H9 (cell line): ENCODE results near the gene ELMO2. TPM values are rescaled to one million over a fixed set of nuclear protein-coding genes. Genes with fewer than 3 reads are reported as not detected.

Source experiments
- DNase-seq: peaks from one replicate; pipeline ENCODE4 v3.0.0-alpha.2; 2017
- H2AFZ ChIP-seq: one replicate; pipeline ENCODE4 v1.6.1; 2013; ENCODE audit warnings: mild to moderate bottlenecking, low read length, control low read depth, moderate library complexity
- H2AK5ac ChIP-seq: 2 replicates; pipeline ENCODE4 v1.6.1; 2013; ENCODE audit warnings: low read length, control low read depth, mixed read lengths; ENCODE audit not compliant: insufficient read length
- H2BK120ac ChIP-seq: one replicate; pipeline ENCODE4 v1.6.1; 2013; ENCODE audit warnings: low read depth, mild to moderate bottlenecking, low read length, control low read depth, inconsistent platforms; ENCODE audit not compliant: poor library complexity, severe bottlenecking
- H2BK12ac ChIP-seq: 2 replicates; pipeline ENCODE4 v1.6.1; 2013; ENCODE audit warnings: low read length, control low read depth, mixed read lengths, low read depth; ENCODE audit not compliant: insufficient read length
- H2BK15ac ChIP-seq: 2 replicates; pipeline ENCODE4 v1.6.1; 2013; ENCODE audit warnings: low read depth, low read length, control low read depth
- H2BK20ac ChIP-seq: one replicate; pipeline ENCODE4 v1.6.1; 2013; ENCODE audit warnings: low read depth, mild to moderate bottlenecking, low read length, control low read depth, inconsistent platforms; ENCODE audit not compliant: poor library complexity, severe bottlenecking
- H2BK5ac ChIP-seq: 2 replicates; pipeline ENCODE4 v1.6.1; 2013; ENCODE audit warnings: low read length, control low read depth, mixed read lengths; ENCODE audit not compliant: insufficient read length
- H3K14ac ChIP-seq: 2 replicates; pipeline ENCODE4 v1.6.1; 2013; ENCODE audit warnings: low read length, control low read depth; ENCODE audit not compliant: insufficient read depth
- H3K18ac ChIP-seq: 2 replicates; pipeline ENCODE4 v1.6.1; 2013; ENCODE audit warnings: low read depth, mild to moderate bottlenecking, mixed read lengths, low read length, control low read depth; ENCODE audit not compliant: insufficient read length
- H3K23ac ChIP-seq: 2 replicates; pipeline ENCODE4 v1.6.1; 2013; ENCODE audit warnings: low read length, control low read depth, mixed read lengths, low read depth; ENCODE audit not compliant: insufficient read length
- H3K23me2 ChIP-seq: 2 replicates; pipeline ENCODE4 v1.6.1; 2013; ENCODE audit warnings: low read depth, mild to moderate bottlenecking, mixed read lengths, low read length, control low read depth; ENCODE audit not compliant: insufficient read length, poor library complexity, severe bottlenecking
- H3K27ac ChIP-seq: 2 replicates; pipeline ENCODE4 v1.5.1; 2013; ENCODE audit warnings: low read length, control low read depth, mixed read lengths, low read depth; ENCODE audit not compliant: insufficient read length
- H3K27me3 ChIP-seq: 2 replicates; pipeline ENCODE4 v1.6.1; 2013; ENCODE audit warnings: low read length, control low read depth, inconsistent platforms; ENCODE audit not compliant: insufficient read depth
- H3K4ac ChIP-seq: 2 replicates; pipeline ENCODE4 v1.6.1; 2013; ENCODE audit warnings: low read depth, mild to moderate bottlenecking, control low read depth, inconsistent platforms, low read length, moderate library complexity
- H3K4me1 ChIP-seq: 2 replicates; pipeline ENCODE4 v1.6.1; 2013; ENCODE audit warnings: low read length, control low read depth, inconsistent platforms; ENCODE audit not compliant: insufficient read depth
- H3K4me2 ChIP-seq: 2 replicates; pipeline ENCODE4 v1.6.1; 2013; ENCODE audit warnings: low read length, control low read depth, mixed read lengths; ENCODE audit not compliant: insufficient read length, insufficient read depth
- H3K56ac ChIP-seq: 2 replicates; pipeline ENCODE4 v1.6.1; 2013; ENCODE audit warnings: low read depth, mild to moderate bottlenecking, mixed read lengths, low read length, control low read depth; ENCODE audit not compliant: insufficient read length
- H3K79me1 ChIP-seq: 2 replicates; pipeline ENCODE4 v1.6.1; 2013; ENCODE audit warnings: low read depth, mild to moderate bottlenecking, moderate library complexity, low read length, control low read depth, inconsistent platforms; ENCODE audit not compliant: insufficient read depth, poor library complexity, severe bottlenecking
- H3K79me2 ChIP-seq: 2 replicates; pipeline ENCODE4 v1.6.1; 2013; ENCODE audit warnings: low read length, control low read depth, inconsistent platforms; ENCODE audit not compliant: insufficient read depth
- H3K9ac ChIP-seq: 2 replicates; pipeline ENCODE4 v1.6.1; 2013; ENCODE audit warnings: low read length, control low read depth, mixed read lengths; ENCODE audit not compliant: insufficient read length; ENCODE audit errors: extremely low read depth
- H3K9me3 ChIP-seq: one replicate; pipeline ENCODE4 v1.6.1; 2013; ENCODE audit warnings: low read depth, low read length, inconsistent platforms; ENCODE audit not compliant: control insufficient read depth
- H3T11ph ChIP-seq: one replicate; pipeline ENCODE4 v1.6.1; 2013; ENCODE audit warnings: mild to moderate bottlenecking, low read length, control low read depth, inconsistent platforms
- H4K20me1 ChIP-seq: one replicate; pipeline ENCODE4 v1.6.1; 2013; ENCODE audit not compliant: control insufficient read depth, insufficient read length, insufficient read depth
- H4K5ac ChIP-seq: 2 replicates; pipeline ENCODE4 v1.6.1; 2013; ENCODE audit warnings: low read depth, mild to moderate bottlenecking, mixed read lengths, low read length, control low read depth; ENCODE audit not compliant: insufficient read length
- H4K8ac ChIP-seq: replicated peaks from 2 replicates; pipeline ENCODE4 v1.6.1; 2013; ENCODE audit warnings: low read length, control low read depth, mixed read lengths, low read depth; ENCODE audit not compliant: insufficient read length
- H4K91ac ChIP-seq: 2 replicates; pipeline ENCODE4 v1.6.1; 2013; ENCODE audit warnings: low read depth, mild to moderate bottlenecking, moderate library complexity, mixed read lengths, low read length, control low read depth; ENCODE audit not compliant: insufficient read length
- H3K27ac Mint-ChIP-seq, 3 experiments: 2 replicates in 2 of 3; 3 replicates in 1 of 3; pipeline ENCODE4 v1.8.0; 2020 to 2021; ENCODE audit warnings: mixed read lengths in 3 of 3, mild to moderate bottlenecking in 1 of 3, moderate library complexity in 1 of 3
- H3K27me3 Mint-ChIP-seq: 2 replicates; pipeline ENCODE4 v1.8.0; 2021; ENCODE audit warnings: low read depth, mild to moderate bottlenecking, moderate library complexity, mixed read lengths
- H3K36me3 Mint-ChIP-seq, 3 experiments: 2 replicates in 2 of 3; 3 replicates in 1 of 3; pipeline ENCODE4 v1.8.0; 2020 to 2021; ENCODE audit warnings: low read depth in 3 of 3, mixed read lengths in 3 of 3; ENCODE audit not compliant: insufficient read depth in 1 of 3
- H3K4me1 Mint-ChIP-seq, 2 experiments: 2 replicates each; pipeline ENCODE4 v1.8.0; 2020; ENCODE audit warnings: mixed read lengths in 2 of 2
- H3K4me3 Mint-ChIP-seq, 2 experiments: 2 replicates in 1 of 2; 3 replicates in 1 of 2; pipeline ENCODE4 v1.8.0; 2020 to 2021; ENCODE audit warnings: mild to moderate bottlenecking in 2 of 2, mixed read lengths in 2 of 2, moderate library complexity in 1 of 2
- H3K9me3 Mint-ChIP-seq, 2 experiments: 2 replicates in 1 of 2; 3 replicates in 1 of 2; pipeline ENCODE4 v1.8.0; 2020; ENCODE audit warnings: mild to moderate bottlenecking in 2 of 2, mixed read lengths in 2 of 2, moderate library complexity in 1 of 2
- WGBS: extraction: QIAGEN DNeasy Blood & Tissue Kit; methylation state at CpG from one replicate; pipeline ENCODE4 v1.1.7; 2013; ENCODE audit warnings: missing lambda C conversion rate, low lambda C conversion rate, mixed read lengths; ENCODE audit not compliant: insufficient read length; ENCODE audit errors: extremely low coverage; 5-methylcytosine and 5-hydroxymethylcytosine counted together
- total RNA-seq: library from RNA; stranded (reverse); gene quantifications from 2 replicates; pipeline ENCODE4 v1.2.1, GENCODE V29; 2021
- TF ChIP-seq, protein P1 (sequence below): fragments of 200-600 bp; sonication (generic); conservative IDR thresholded peaks from 3 replicates; pipeline ENCODE4 v1.8.0; 2021; ENCODE audit warnings: antibody characterized with exemption, mild to moderate bottlenecking

Gene ELMO2
- total RNA-seq, 1 experiment from 2014 or later: 32.5 TPM

DNA sequence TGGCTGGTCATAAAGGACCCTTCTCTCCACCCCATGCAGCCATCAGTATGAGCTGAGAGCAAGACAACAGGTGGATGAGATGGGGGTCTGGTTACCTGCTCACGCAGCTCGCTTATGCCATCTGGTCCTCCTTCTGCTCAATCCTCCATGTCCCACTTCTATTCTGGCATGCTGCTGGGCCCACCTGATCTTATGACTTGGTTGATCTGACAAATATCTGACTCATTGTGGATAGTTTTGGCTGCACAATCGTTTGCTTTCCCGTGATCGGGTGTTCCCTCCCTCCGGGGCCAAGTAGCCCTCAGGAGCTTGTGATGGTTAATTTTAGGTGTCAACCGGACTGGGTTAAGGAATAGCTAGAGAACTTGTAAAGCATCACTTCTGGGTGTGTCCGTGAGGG is 26.6 kb upstream of the ELMO2 start:
- H3K36me3 Mint-ChIP-seq: peaks cover 0 to 6% (median 2%) of the 10 kb centered on the region in 3 experiments; a peak in 4 of 7 replicates
- no peaks in the 10 kb centered on the region for H3K27me3 ChIP-seq
- no peak overlapping the region for H4K5ac ChIP-seq
- no peak overlapping the region for H3K27ac ChIP-seq
- no peaks in the 10 kb centered on the region for H3K79me2 ChIP-seq
- TF ChIP-seq, protein P1, sequence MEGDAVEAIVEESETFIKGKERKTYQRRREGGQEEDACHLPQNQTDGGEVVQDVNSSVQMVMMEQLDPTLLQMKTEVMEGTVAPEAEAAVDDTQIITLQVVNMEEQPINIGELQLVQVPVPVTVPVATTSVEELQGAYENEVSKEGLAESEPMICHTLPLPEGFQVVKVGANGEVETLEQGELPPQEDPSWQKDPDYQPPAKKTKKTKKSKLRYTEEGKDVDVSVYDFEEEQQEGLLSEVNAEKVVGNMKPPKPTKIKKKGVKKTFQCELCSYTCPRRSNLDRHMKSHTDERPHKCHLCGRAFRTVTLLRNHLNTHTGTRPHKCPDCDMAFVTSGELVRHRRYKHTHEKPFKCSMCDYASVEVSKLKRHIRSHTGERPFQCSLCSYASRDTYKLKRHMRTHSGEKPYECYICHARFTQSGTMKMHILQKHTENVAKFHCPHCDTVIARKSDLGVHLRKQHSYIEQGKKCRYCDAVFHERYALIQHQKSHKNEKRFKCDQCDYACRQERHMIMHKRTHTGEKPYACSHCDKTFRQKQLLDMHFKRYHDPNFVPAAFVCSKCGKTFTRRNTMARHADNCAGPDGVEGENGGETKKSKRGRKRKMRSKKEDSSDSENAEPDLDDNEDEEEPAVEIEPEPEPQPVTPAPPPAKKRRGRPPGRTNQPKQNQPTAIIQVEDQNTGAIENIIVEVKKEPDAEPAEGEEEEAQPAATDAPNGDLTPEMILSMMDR: no peak
- no peak overlapping the region for H3K14ac ChIP-seq
- peaks cover 10 to 12% of the 10 kb centered on the region in 2 experiments for H3K4me1 Mint-ChIP-seq
- H3K23me2 ChIP-seq: no peaks in the 10 kb centered on the region
- no peak overlapping the region for H3K4ac ChIP-seq
- H2BK5ac ChIP-seq: no peak overlapping the region
- H2AFZ ChIP-seq: no peak overlapping the region
- no peaks in the 10 kb centered on the region for H3K4me1 ChIP-seq
- no peak overlapping the region for H3K56ac ChIP-seq
- peaks cover 24% of the 10 kb centered on the region for H3K27me3 Mint-ChIP-seq
- no peak overlapping the region for H2AK5ac ChIP-seq
- H2BK15ac ChIP-seq: no peak overlapping the region
- H4K91ac ChIP-seq: no peak overlapping the region
- no peak overlapping the region for H3K9ac ChIP-seq
- H3K4me2 ChIP-seq: no peak overlapping the region
- no peaks in the 10 kb centered on the region for H3K79me1 ChIP-seq
- no peak overlapping the region for H2BK12ac ChIP-seq
- no peaks in the 10 kb centered on the region for H3K9me3 ChIP-seq
- H3K4me3 Mint-ChIP-seq: no peak overlapping the region
- no peak overlapping the region for H4K8ac ChIP-seq
- no peak overlapping the region for H2BK20ac ChIP-seq
- H2BK120ac ChIP-seq: no peak overlapping the region
- H3T11ph ChIP-seq: no peak overlapping the region
- H4K20me1 ChIP-seq: peaks cover 2% of the 10 kb centered on the region
- no peak overlapping the region for H3K27ac Mint-ChIP-seq
- H3K23ac ChIP-seq: no peak overlapping the region
- H3K18ac ChIP-seq: no peak overlapping the region
- H3K9me3 Mint-ChIP-seq: peaks cover 0 to 6% of the 10 kb centered on the region in 2 experiments; a peak in 4 of 5 replicates
- no CpG with 5 or more reads among the region's 8 CpGs for WGBS
- DNase-seq: no peak
